GM10266 (cell line): Measurements from ENCODE around the gene MLXIPL.
"Not testable (repeated sequence)": the region's sequence is repeated elsewhere in the genome, so short reads cannot be mapped to it uniquely, and the experiment has no call there.

Source experiments
- DNase-seq: peaks from one replicate; pipeline ENCODE4 v3.0.0; 2012; ENCODE audit errors: extremely low spot score
- CTCF ChIP-seq: IDR thresholded peaks from 2 replicates; pipeline ENCODE4 v1.5.1; 2012; ENCODE audit warnings: mild to moderate bottlenecking, low read depth; ENCODE audit not compliant: control insufficient read depth, insufficient read depth; ENCODE audit errors: missing control alignments

MLXIPL gene

GRCh38 chr7:73668103-73668885 lies 44.0 kb upstream of the MLXIPL start:
- peak; percentile 52 for DNase-seq
- TF ChIP-seq CTCF = no peak

GRCh38 chr7:73667344-73668102 lies 43.2 kb upstream of the MLXIPL start, which contains the start of gene VPS37D:
Gene VPS37D, plus strand, starts transcription at chr7:73667831. Its CDS starts 128 bp downstream, at chr7:73667959.
- peak; percentile 98 for TF ChIP-seq CTCF
- peak; percentile 99 for DNase-seq

- no peak for TF ChIP-seq CTCF
- no peak for DNase-seq
Measured at GRCh38 chr7:73663033-73663432, 38.7 kb upstream of the MLXIPL start.

GRCh38 chr7:73660594-73660993 lies 36.3 kb upstream of the MLXIPL start:
- DNase-seq = not testable (repeated sequence)

- no peak for DNase-seq
- TF ChIP-seq CTCF = no peak
Measured at GRCh38 chr7:73659983-73660382, 35.7 kb upstream of the MLXIPL start.

- not testable (repeated sequence) for DNase-seq
Measured at GRCh38 chr7:73655309-73655708, 31.0 kb upstream of the MLXIPL start.

GRCh38 chr7:73652541-73652949 lies 28.2 kb upstream of the MLXIPL start:
- no peak for DNase-seq
- TF ChIP-seq CTCF = no peak

- no peak for TF ChIP-seq CTCF
- no peak for DNase-seq
Measured at GRCh38 chr7:73650524-73650923, 26.2 kb upstream of the MLXIPL start.
